Mesenchymal stem cell (in vitro differentiated cells and primary cell): ENCODE results near the gene ZNF236.

Source experiments
- DNase-seq: peaks from one replicate; pipeline ENCODE4 v3.0.0-alpha.2; 2013
- H2AFZ ChIP-seq: one replicate; pipeline ENCODE4 v1.6.1; 2013; ENCODE audit warnings: low read depth, mild to moderate bottlenecking, control low read depth, inconsistent platforms, low read length, moderate library complexity
- H2AK5ac ChIP-seq: 2 replicates; pipeline ENCODE4 v1.6.1; 2013; ENCODE audit warnings: low read length, moderate library complexity, mild to moderate bottlenecking, inconsistent platforms; ENCODE audit not compliant: severe bottlenecking
- H2BK120ac ChIP-seq: one replicate; pipeline ENCODE4 v1.6.1; 2013; ENCODE audit warnings: low read depth, mild to moderate bottlenecking, inconsistent platforms, low read length, moderate library complexity
- H2BK12ac ChIP-seq, 2 experiments: one replicate each; pipeline ENCODE4 v1.6.1; 2013; ENCODE audit warnings: inconsistent platforms in 2 of 2, low read length in 2 of 2, mild to moderate bottlenecking in 2 of 2, moderate library complexity in 2 of 2, control low read depth in 1 of 2
- H2BK15ac ChIP-seq: one replicate; pipeline ENCODE4 v1.6.1; 2013; ENCODE audit warnings: mild to moderate bottlenecking, low read depth, inconsistent platforms; ENCODE audit not compliant: poor library complexity, severe bottlenecking
- H2BK5ac ChIP-seq: 2 replicates; pipeline ENCODE4 v1.6.1; 2013; ENCODE audit warnings: low read depth, mild to moderate bottlenecking, low read length, control low read depth, inconsistent platforms; ENCODE audit not compliant: poor library complexity, severe bottlenecking
- H3K14ac ChIP-seq, 2 experiments: one replicate each; pipeline ENCODE4 v1.6.1; 2013; ENCODE audit warnings: inconsistent platforms in 2 of 2, low read length in 2 of 2, control low read depth in 1 of 2, mild to moderate bottlenecking in 1 of 2, moderate library complexity in 1 of 2
- H3K18ac ChIP-seq, 2 experiments: one replicate each; pipeline ENCODE4 v1.6.1; 2013; ENCODE audit warnings: inconsistent platforms in 2 of 2, low read length in 2 of 2, control low read depth in 1 of 2, low read depth in 1 of 2, mild to moderate bottlenecking in 1 of 2
- H3K23ac ChIP-seq, 2 experiments: one replicate each; pipeline ENCODE4 v1.6.1; 2013; ENCODE audit warnings: inconsistent platforms in 2 of 2, low read length in 2 of 2, mild to moderate bottlenecking in 2 of 2, moderate library complexity in 2 of 2, control low read depth in 1 of 2
- H3K27ac ChIP-seq: 2 replicates; pipeline ENCODE4 v1.5.1; 2013; ENCODE audit warnings: mild to moderate bottlenecking, moderate library complexity, low read length, control low read depth, inconsistent platforms; ENCODE audit not compliant: poor library complexity, severe bottlenecking
- H3K27me3 ChIP-seq, 2 experiments: 2 replicates each; pipeline versions ENCODE4 v1.6.1 to v1.7.0; 2013; ENCODE audit warnings: low read length in 2 of 2, mild to moderate bottlenecking in 2 of 2, moderate library complexity in 2 of 2, control low read depth in 1 of 2, inconsistent platforms in 1 of 2; ENCODE audit not compliant: control insufficient read depth in 1 of 2, insufficient read depth in 1 of 2
- H3K36me3 ChIP-seq, 2 experiments: 2 replicates each; pipeline versions ENCODE4 v1.6.1 to v1.7.0; 2013; ENCODE audit warnings: low read length in 2 of 2, control low read depth in 1 of 2, inconsistent platforms in 1 of 2, low read depth in 1 of 2, mild to moderate bottlenecking in 1 of 2; ENCODE audit not compliant: insufficient read depth in 2 of 2, control insufficient read depth in 1 of 2
- H3K4ac ChIP-seq, 2 experiments: one replicate each; pipeline ENCODE4 v1.6.1; 2013; ENCODE audit warnings: inconsistent platforms in 2 of 2, low read length in 2 of 2, mild to moderate bottlenecking in 2 of 2, moderate library complexity in 2 of 2, control low read depth in 1 of 2, low read depth in 1 of 2
- H3K4me1 ChIP-seq: 2 replicates; pipeline ENCODE4 v1.6.1; 2013; ENCODE audit warnings: low read depth, low read length, control low read depth; ENCODE audit not compliant: control insufficient read depth, insufficient read depth
- H3K4me2 ChIP-seq: 2 replicates; pipeline ENCODE4 v1.6.1; 2013; ENCODE audit warnings: low read length, mild to moderate bottlenecking, inconsistent platforms; ENCODE audit not compliant: poor library complexity, severe bottlenecking
- H3K4me3 ChIP-seq, 2 experiments: 2 replicates each; pipeline versions ENCODE4 v1.5.1 to v1.7.0; 2013; ENCODE audit warnings: low read length in 2 of 2, mild to moderate bottlenecking in 2 of 2, control low read depth in 1 of 2, low read depth in 1 of 2; ENCODE audit not compliant: insufficient read depth in 1 of 2
- H3K79me1 ChIP-seq: replicated peaks from 2 replicates; pipeline ENCODE4 v1.6.1; 2013; ENCODE audit warnings: mild to moderate bottlenecking, control low read depth, low read length, inconsistent platforms; ENCODE audit not compliant: poor library complexity, severe bottlenecking
- H3K9ac ChIP-seq: 2 replicates; pipeline ENCODE4 v1.7.0; 2013; ENCODE audit warnings: mild to moderate bottlenecking, low read length, moderate library complexity
- H3K9me3 ChIP-seq: 2 replicates; pipeline ENCODE4 v1.7.0; 2013; ENCODE audit warnings: mild to moderate bottlenecking, low read length; ENCODE audit not compliant: control insufficient read depth
- H4K8ac ChIP-seq: one replicate; pipeline ENCODE4 v1.6.1; 2013; ENCODE audit warnings: inconsistent platforms, mild to moderate bottlenecking, low read length, moderate library complexity
- H4K91ac ChIP-seq: one replicate; pipeline ENCODE4 v1.6.1; 2013; ENCODE audit warnings: mild to moderate bottlenecking, low read length, inconsistent platforms
- WGBS: methylation state at CpG from one replicate; pipeline ENCODE4 v1.1.7; 2013; ENCODE audit warnings: mixed read lengths; 5-methylcytosine and 5-hydroxymethylcytosine counted together

ZNF236 gene

GRCh38 chr18:77000527-77000926 lies 178.2 kb downstream of the ZNF236 start:
- Histone ChIP-seq H3K4me2 (peak overlapping the region; percentile 55), H2BK5ac (no peak overlapping the region), H2BK120ac (no peak overlapping the region), H2AFZ (no peak overlapping the region), H3K27ac (no peak overlapping the region), H2BK12ac (no peak overlapping the region), H3K9ac (peak overlapping the region; percentile 84), H3K4ac (no peak overlapping the region), H3K23ac (no peak overlapping the region), H3K9me3 (no peaks in the 10 kb centered on the region), H3K4me3 (peak overlapping the region in 1 of 2 experiments; percentile 72), H3K4me1 (peaks cover 2% of the 10 kb centered on the region), H2AK5ac (no peak overlapping the region), H4K91ac (no peak overlapping the region), H3K14ac (no peak overlapping the region), H3K27me3 (no peaks in the 10 kb centered on the region), H3K18ac (no peak overlapping the region), H3K79me1 (peaks cover 2% of the 10 kb centered on the region), H4K8ac (no peak overlapping the region), H2BK15ac (no peak overlapping the region), H3K36me3 (peaks cover 0 to 7% of the 10 kb centered on the region in 2 experiments)
- WGBS = 41% methylated on average over 10 of the region's 11 CpGs
- DNase-seq = peak; percentile 41

- no peak for DNase-seq
- H3K23ac ChIP-seq = no peak overlapping the region
- H3K4ac ChIP-seq = no peak overlapping the region
- H4K91ac ChIP-seq = no peak overlapping the region
- no peaks in the 10 kb centered on the region for H3K9me3 ChIP-seq
- H3K4me2 ChIP-seq = no peak overlapping the region
- H3K27me3 ChIP-seq = no peaks in the 10 kb centered on the region
- no peak overlapping the region for H4K8ac ChIP-seq
- no peak overlapping the region for H3K14ac ChIP-seq
- H3K36me3 ChIP-seq = peaks cover 0 to 12% of the 10 kb centered on the region in 2 experiments
- 84% methylated on average over 19 of the region's 19 CpGs for WGBS
- H3K4me3 ChIP-seq = no peak overlapping the region
- H2AK5ac ChIP-seq = no peak overlapping the region
- H3K27ac ChIP-seq = no peak overlapping the region
- no peak overlapping the region for H2BK12ac ChIP-seq
- H3K18ac ChIP-seq = peak overlapping the region in 1 of 2 experiments; percentile 54
- peaks cover 2% of the 10 kb centered on the region for H3K4me1 ChIP-seq
- no peak overlapping the region for H2AFZ ChIP-seq
- no peak overlapping the region for H2BK15ac ChIP-seq
- H2BK5ac ChIP-seq = no peak overlapping the region
- peak overlapping the region; percentile 84 for H3K9ac ChIP-seq
- H2BK120ac ChIP-seq = peak overlapping the region; percentile 38
- H3K79me1 ChIP-seq = peaks cover 2% of the 10 kb centered on the region
Observed at GRCh38 chr18:77001041-77001440, 178.7 kb downstream of the ZNF236 start.

GRCh38 chr18:77001979-77002378 lies 179.6 kb downstream of the ZNF236 start:
- 85% methylated on average over 7 of the region's 7 CpGs for WGBS
- no peak overlapping the region for H2BK15ac ChIP-seq
- no peak overlapping the region for H2AFZ ChIP-seq
- DNase-seq = no peak
- no peak overlapping the region for H3K23ac ChIP-seq
- H3K4me1 ChIP-seq = no peaks in the 10 kb centered on the region
- H2AK5ac ChIP-seq = no peak overlapping the region
- no peak overlapping the region for H3K14ac ChIP-seq
- H3K27me3 ChIP-seq = no peaks in the 10 kb centered on the region
- peaks cover 0 to 12% of the 10 kb centered on the region in 2 experiments for H3K36me3 ChIP-seq
- no peak overlapping the region for H2BK5ac ChIP-seq
- H3K4me3 ChIP-seq = no peak overlapping the region
- no peak overlapping the region for H3K4ac ChIP-seq
- H3K9ac ChIP-seq = no peak overlapping the region
- H3K79me1 ChIP-seq = peaks cover 2% of the 10 kb centered on the region
- H2BK12ac ChIP-seq = no peak overlapping the region
- no peaks in the 10 kb centered on the region for H3K9me3 ChIP-seq
- no peak overlapping the region for H4K91ac ChIP-seq
- no peak overlapping the region for H2BK120ac ChIP-seq
- no peak overlapping the region for H3K4me2 ChIP-seq
- no peak overlapping the region for H4K8ac ChIP-seq
- no peak overlapping the region for H3K27ac ChIP-seq
- H3K18ac ChIP-seq = no peak overlapping the region

GRCh38 chr18:77002496-77002895 lies 180.1 kb downstream of the ZNF236 start:
- no peak overlapping the region for H4K91ac ChIP-seq
- H3K9me3 ChIP-seq = no peaks in the 10 kb centered on the region
- H3K23ac ChIP-seq = no peak overlapping the region
- no peak overlapping the region for H2AK5ac ChIP-seq
- no peak overlapping the region for H2AFZ ChIP-seq
- H3K27ac ChIP-seq = no peak overlapping the region
- no peak for DNase-seq
- no peak overlapping the region for H3K14ac ChIP-seq
- peaks cover 0 to 12% of the 10 kb centered on the region in 2 experiments for H3K36me3 ChIP-seq
- H3K4ac ChIP-seq = no peak overlapping the region
- H2BK120ac ChIP-seq = no peak overlapping the region
- no peak overlapping the region for H4K8ac ChIP-seq
- H2BK15ac ChIP-seq = no peak overlapping the region
- H3K18ac ChIP-seq = no peak overlapping the region
- no peaks in the 10 kb centered on the region for H3K27me3 ChIP-seq
- no peak overlapping the region for H3K4me2 ChIP-seq
- peaks cover 6% of the 10 kb centered on the region for H3K79me1 ChIP-seq
- no peak overlapping the region for H3K9ac ChIP-seq
- WGBS = 93% methylated on average over 10 of the region's 10 CpGs
- no peak overlapping the region for H2BK12ac ChIP-seq
- H2BK5ac ChIP-seq = no peak overlapping the region
- no peaks in the 10 kb centered on the region for H3K4me1 ChIP-seq
- no peak overlapping the region for H3K4me3 ChIP-seq
